ENCODE results near the gene SWSAP1.

Gene SWSAP1, protein sequence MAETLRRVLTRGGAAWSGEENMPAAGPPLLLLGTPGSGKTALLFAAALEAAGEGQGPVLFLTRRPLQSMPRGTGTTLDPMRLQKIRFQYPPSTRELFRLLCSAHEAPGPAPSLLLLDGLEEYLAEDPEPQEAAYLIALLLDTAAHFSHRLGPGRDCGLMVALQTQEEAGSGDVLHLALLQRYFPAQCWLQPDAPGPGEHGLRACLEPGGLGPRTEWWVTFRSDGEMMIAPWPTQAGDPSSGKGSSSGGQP

GRCh38 chr19:11374433-11375142 lies at the start of gene SWSAP1:
SWSAP1 (plus strand) TSS chr19:11374666; CDS start chr19:11374681, 15 bp downstream.
- DNase-seq, result peak; percentile 99
- Histone ChIP-seq H3K27ac (peak within 1 kb of the TSS; percentile 90), H3K4me3 (ENCODE audit: low read depth, low read length) (peak within 1 kb of the TSS; percentile 59), H3K36me3 (no peaks in the 10 kb centered on the region; the same call in 1 of the 2 replicates), H3K27me3 (ENCODE audit: insufficient read depth, low read depth, severe bottlenecking) (no peaks in the 10 kb centered on the region), H3K9me3 (ENCODE audit: severe bottlenecking) (no peaks in the 10 kb centered on the region)
- TF ChIP-seq, protein P1, sequence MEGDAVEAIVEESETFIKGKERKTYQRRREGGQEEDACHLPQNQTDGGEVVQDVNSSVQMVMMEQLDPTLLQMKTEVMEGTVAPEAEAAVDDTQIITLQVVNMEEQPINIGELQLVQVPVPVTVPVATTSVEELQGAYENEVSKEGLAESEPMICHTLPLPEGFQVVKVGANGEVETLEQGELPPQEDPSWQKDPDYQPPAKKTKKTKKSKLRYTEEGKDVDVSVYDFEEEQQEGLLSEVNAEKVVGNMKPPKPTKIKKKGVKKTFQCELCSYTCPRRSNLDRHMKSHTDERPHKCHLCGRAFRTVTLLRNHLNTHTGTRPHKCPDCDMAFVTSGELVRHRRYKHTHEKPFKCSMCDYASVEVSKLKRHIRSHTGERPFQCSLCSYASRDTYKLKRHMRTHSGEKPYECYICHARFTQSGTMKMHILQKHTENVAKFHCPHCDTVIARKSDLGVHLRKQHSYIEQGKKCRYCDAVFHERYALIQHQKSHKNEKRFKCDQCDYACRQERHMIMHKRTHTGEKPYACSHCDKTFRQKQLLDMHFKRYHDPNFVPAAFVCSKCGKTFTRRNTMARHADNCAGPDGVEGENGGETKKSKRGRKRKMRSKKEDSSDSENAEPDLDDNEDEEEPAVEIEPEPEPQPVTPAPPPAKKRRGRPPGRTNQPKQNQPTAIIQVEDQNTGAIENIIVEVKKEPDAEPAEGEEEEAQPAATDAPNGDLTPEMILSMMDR (IDR thresholded peaks at IDR 0.05; ENCODE audit: low read depth, low read length), result no peak

- Histone ChIP-seq H3K27ac (no peak overlapping the region), H3K36me3 (peaks cover 26% of the 10 kb centered on the region), H3K27me3 (ENCODE audit: insufficient read depth, low read depth, severe bottlenecking) (no peaks in the 10 kb centered on the region), H3K9me3 (ENCODE audit: severe bottlenecking) (no peaks in the 10 kb centered on the region), H3K4me3 (ENCODE audit: low read depth, low read length) (no peak overlapping the region)
- DNase-seq, result no peak
- TF ChIP-seq, protein P1 (IDR thresholded peaks at IDR 0.05; ENCODE audit: low read depth, low read length), result no peak
Observed at GRCh38 chr19:11324748-11325389, 49.6 kb upstream of the SWSAP1 start.

DNA sequence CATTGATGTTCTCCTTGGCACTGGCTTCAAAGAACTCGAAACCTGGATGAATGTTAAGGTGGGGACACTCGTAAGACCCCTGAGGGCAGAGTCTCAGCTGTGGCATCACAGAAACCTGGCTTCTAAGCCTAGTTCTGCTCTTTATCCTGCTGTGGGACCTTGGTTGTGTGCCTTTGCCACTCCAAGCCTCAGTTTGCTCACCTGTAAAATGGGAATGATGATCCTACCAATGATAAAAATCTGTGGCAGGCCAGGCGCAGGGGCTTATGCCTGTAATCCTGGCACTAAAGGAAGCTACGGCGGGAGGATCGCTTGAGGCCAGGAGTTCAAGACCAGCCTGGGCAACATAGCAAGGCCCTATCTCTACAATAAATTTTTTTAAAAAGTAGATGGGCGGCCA lies 48.9 kb upstream of the SWSAP1 start:
- Histone ChIP-seq H3K4me3 (ENCODE audit: low read depth, low read length) (no peak overlapping the region), H3K36me3 (peaks cover 33% of the 10 kb centered on the region), H3K27me3 (ENCODE audit: insufficient read depth, low read depth, severe bottlenecking) (no peaks in the 10 kb centered on the region), H3K27ac (no peak overlapping the region), H3K9me3 (ENCODE audit: severe bottlenecking) (no peaks in the 10 kb centered on the region)
- no peak for DNase-seq
- TF ChIP-seq, protein P1 (IDR thresholded peaks at IDR 0.05; ENCODE audit: low read depth, low read length), result no peak

DNA sequence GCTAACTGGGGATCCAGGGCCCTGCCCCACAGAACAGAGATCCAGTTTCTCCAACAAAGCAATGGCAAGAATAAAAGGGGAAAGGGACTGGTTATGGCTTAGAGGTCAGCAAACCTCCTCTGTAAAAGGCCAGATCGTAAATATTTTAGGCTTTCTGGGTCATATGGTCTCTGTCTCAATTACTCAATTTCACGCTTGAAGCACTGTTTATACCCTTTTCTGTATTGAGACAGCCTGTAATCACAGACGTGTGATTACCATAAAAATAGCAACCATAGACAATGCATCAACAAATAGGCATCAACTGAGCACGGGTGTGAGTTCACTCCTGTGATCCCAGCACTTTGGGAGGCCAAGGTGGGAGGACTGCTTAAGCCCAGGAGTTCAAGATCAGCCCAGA lies 44.3 kb upstream of the SWSAP1 start:
- Histone ChIP-seq H3K9me3 (ENCODE audit: severe bottlenecking) (no peaks in the 10 kb centered on the region), H3K27me3 (ENCODE audit: insufficient read depth, low read depth, severe bottlenecking) (no peaks in the 10 kb centered on the region), H3K36me3 (peaks cover 68% of the 10 kb centered on the region), H3K4me3 (ENCODE audit: low read depth, low read length) (no peak overlapping the region), H3K27ac (no peak overlapping the region)
- DNase-seq, result no peak
- TF ChIP-seq, protein P1 (IDR thresholded peaks at IDR 0.05; ENCODE audit: low read depth, low read length), result no peak

- TF ChIP-seq, protein P1 (IDR thresholded peaks at IDR 0.05; ENCODE audit: low read depth, low read length), result no peak
- Histone ChIP-seq H3K9me3 (ENCODE audit: severe bottlenecking) (no peaks in the 10 kb centered on the region), H3K27ac (no peak overlapping the region), H3K27me3 (ENCODE audit: insufficient read depth, low read depth, severe bottlenecking) (no peaks in the 10 kb centered on the region), H3K36me3 (peaks cover 78% of the 10 kb centered on the region), H3K4me3 (ENCODE audit: low read depth, low read length) (no peak overlapping the region)
- no peak for DNase-seq
Observed at GRCh38 chr19:11331502-11331901, 43.0 kb upstream of the SWSAP1 start.
